K562 (cell line): Measurements from ENCODE around the gene KCNQ2. TPM values are rescaled to one million over a fixed set of nuclear protein-coding genes. Genes with fewer than 3 reads are reported as not detected.
A peak's percentile ranks its signal among the peaks of the same experiment; 100 is the strongest.

ENCODE experiments used
- BCL6 ChIP-seq: fragments of 250-450 bp; sonication (Bioruptor Pico); IDR thresholded peaks from 2 replicates; pipeline ENCODE4 v1.4.0; 2020
- BHLHE40 ChIP-seq: IDR thresholded peaks from 2 replicates; pipeline ENCODE4 v1.6.1; 2011; ENCODE audit warnings: low read length, improper control_type of control experiment
- BRD4 ChIP-seq: fragments of 200-600 bp; sonication (generic); IDR thresholded peaks from 2 replicates; pipeline ENCODE4 v1.6.1; 2017; ENCODE audit warnings: inconsistent platforms
- DACH1 ChIP-seq: fragments of 450-650 bp; IDR thresholded peaks from 2 replicates; pipeline ENCODE4 v1.6.1; 2018; ENCODE audit not compliant: partially characterized antibody
- DPF2 ChIP-seq: fragments of 450-650 bp; IDR thresholded peaks from 2 replicates; pipeline ENCODE4 v1.6.1; 2016
- EHMT2 ChIP-seq: fragments of 450-650 bp; IDR thresholded peaks from 2 replicates; pipeline ENCODE4 v1.6.1; 2018; ENCODE audit warnings: antibody characterized with exemption
- FOXJ3 ChIP-seq: sonication (generic); formaldehyde crosslinking; IDR thresholded peaks from 2 replicates; pipeline ENCODE4 v1.4.0; 2020; ENCODE audit warnings: mild to moderate bottlenecking, missing genetic modification reagents
- FOXK2 ChIP-seq, 2 experiments: fragments of 450-650 bp; IDR thresholded peaks in 1 of 2; conservative IDR thresholded peaks in 1 of 2; 2 replicates each; pipeline ENCODE4 v1.6.1; 2016; ENCODE audit warnings: low read depth in 2 of 2, mild to moderate bottlenecking in 1 of 2
- HCFC1 ChIP-seq: IDR thresholded peaks from 2 replicates; pipeline ENCODE4 v1.6.1; 2012; ENCODE audit warnings: low read depth, low read length, improper control_type of control experiment
- HDGF ChIP-seq: fragments of 450-650 bp; IDR thresholded peaks from 2 replicates; pipeline ENCODE4 v1.6.1; 2016
- KLF16 ChIP-seq: IDR thresholded peaks from 2 replicates; pipeline ENCODE4 v1.6.1; 2016; ENCODE audit warnings: antibody characterized with exemption
- PHF8 ChIP-seq: fragments of 200-600 bp; sonication (generic); IDR thresholded peaks from 2 replicates; pipeline ENCODE4 v1.6.1; 2012; ENCODE audit warnings: mixed run types, mild to moderate bottlenecking, inconsistent platforms, low read length, moderate library complexity, borderline replicate concordance
- POLR3G ChIP-seq: IDR thresholded peaks from 2 replicates; pipeline ENCODE4 v1.6.1; 2011; ENCODE audit not compliant: insufficient read length, insufficient replicate concordance; ENCODE audit errors: extremely low read depth
- RBM17 ChIP-seq: fragments of 200-400 bp; formaldehyde crosslinking; IDR thresholded peaks from 2 replicates; pipeline ENCODE4 v1.6.1; 2017; ENCODE audit warnings: low read depth, mild to moderate bottlenecking, low read length, borderline replicate concordance
- RUNX1 ChIP-seq: sonication (generic); IDR thresholded peaks from 2 replicates; pipeline ENCODE4 v1.6.1; 2016; ENCODE audit warnings: antibody characterized with exemption, low read depth
- SAFB2 ChIP-seq: fragments of 200-400 bp; formaldehyde crosslinking; IDR thresholded peaks from 2 replicates; pipeline ENCODE4 v1.6.1; 2018; ENCODE audit warnings: borderline replicate concordance, low read length, low read depth, moderate library complexity; ENCODE audit not compliant: severe bottlenecking
- SIN3A ChIP-seq, 2 experiments: fragments of 150-350 bp in 1 of 2; IDR thresholded peaks; 2 replicates each; pipeline ENCODE4 v1.6.1; 2011 to 2016; ENCODE audit warnings: borderline replicate concordance in 2 of 2, low read depth in 2 of 2, low read length in 2 of 2, mild to moderate bottlenecking in 2 of 2, moderate library complexity in 2 of 2; ENCODE audit not compliant: control insufficient read depth in 1 of 2
- SOX6 ChIP-seq: fragments of 450-650 bp; IDR thresholded peaks from 2 replicates; pipeline ENCODE4 v1.6.1; 2014; ENCODE audit warnings: mild to moderate bottlenecking
- SREBF2 ChIP-seq: sonication (generic); formaldehyde crosslinking; IDR thresholded peaks from 2 replicates; pipeline ENCODE4 v1.4.0; 2020; ENCODE audit warnings: mild to moderate bottlenecking, missing genetic modification reagents
- SRSF1 ChIP-seq: fragments of 200-400 bp; formaldehyde crosslinking; IDR thresholded peaks from 2 replicates; pipeline ENCODE4 v1.6.1; 2017; ENCODE audit warnings: mild to moderate bottlenecking, low read depth, low read length, moderate library complexity
- TCF7 ChIP-seq: sonication (generic); IDR thresholded peaks from 2 replicates; pipeline ENCODE4 v1.6.1; 2016; ENCODE audit warnings: antibody characterized with exemption, borderline replicate concordance
- TOE1 ChIP-seq, 2 experiments: fragments of 450-650 bp in 1 of 2; sonication (generic) in 1 of 2; formaldehyde crosslinking in 1 of 2; IDR thresholded peaks; 2 replicates each; pipeline versions ENCODE4 v1.7.1 to v1.8.0; 2016 to 2022; ENCODE audit warnings: borderline replicate concordance in 2 of 2, mild to moderate bottlenecking in 2 of 2, antibody characterized with exemption in 1 of 2, inconsistent platforms in 1 of 2, low read depth in 1 of 2, missing genetic modification reagents in 1 of 2, moderate library complexity in 1 of 2
- YBX1 ChIP-seq: fragments of 450-650 bp; IDR thresholded peaks from 2 replicates; pipeline ENCODE4 v1.7.1; 2016; ENCODE audit warnings: mild to moderate bottlenecking
- ZFP36 ChIP-seq: fragments of 150-350 bp; IDR thresholded peaks from 2 replicates; pipeline ENCODE4 v1.6.1; 2018; ENCODE audit warnings: low read length, low read depth; ENCODE audit not compliant: partially characterized antibody
- ZKSCAN8 ChIP-seq: fragments of 200-800 bp; sonication (Bioruptor generic); IDR thresholded peaks from 2 replicates; pipeline ENCODE4 v1.6.1; 2016; ENCODE audit warnings: missing genetic modification characterization, missing compliant biosample characterization
- ZNF24 ChIP-seq: fragments of 450-650 bp; IDR thresholded peaks from 2 replicates; pipeline ENCODE4 v1.6.1; 2016
- ZNF347 ChIP-seq: fragments of 450-650 bp; formaldehyde crosslinking; IDR thresholded peaks from 2 replicates; pipeline ENCODE4 v1.4.0; 2020; ENCODE audit warnings: low read depth, mild to moderate bottlenecking, moderate library complexity
- ZNF408 ChIP-seq: fragments of 250-450 bp; sonication (Bioruptor Pico); IDR thresholded peaks from 2 replicates; pipeline ENCODE4 v1.4.0; 2020; ENCODE audit warnings: low read depth, mild to moderate bottlenecking, moderate library complexity
- ZNF695 ChIP-seq: fragments of 450-650 bp; formaldehyde crosslinking; IDR thresholded peaks from 2 replicates; pipeline ENCODE4 v1.4.0; 2020; ENCODE audit warnings: mild to moderate bottlenecking, moderate library complexity
- polyA plus RNA-seq, 8 experiments: library from polyadenylated mRNA; depleted of rRNA in 4 of 8; stranded (reverse) in 5 of 8; unstranded in 3 of 8; fragments of >200 nt; fragmentation: Nextera tagmentation in 2 of 8; fragmentation: Illumina TruSeq in 1 of 8; extraction: Ambion mirVana in 2 of 8; extraction: Trizol in 1 of 8; gene quantifications; 2 replicates each; pipeline versions ENCODE4 v1.2.1 to v1.2.3, GENCODE V29; 2011 to 2014; ENCODE audit warnings: inconsistent platforms in 1 of 8, missing spikeins in 1 of 8
- total RNA-seq, 7 experiments: library from RNA; depleted of rRNA in 6 of 7; stranded (reverse); fragments of >200 nt in 6 of 7; fragmentation: Illumina TruSeq in 2 of 7; extraction: Trizol in 2 of 7; gene quantifications; 2 replicates each; pipeline versions ENCODE4 v1.2.1 to v1.2.3, GENCODE V29; 2011 to 2021; ENCODE audit warnings: low replicate concordance in 1 of 7
- TF ChIP-seq, protein P1 (sequence below): fragments of 450-650 bp; formaldehyde crosslinking; IDR thresholded peaks from 2 replicates; pipeline ENCODE4 v1.4.0; 2020; ENCODE audit warnings: mild to moderate bottlenecking, mixed read lengths

The KCNQ2 gene
- total and polyA plus RNA-seq, 9 of the 15 experiments (the other 6 are each of a cell fraction or from before 2014, with no cell fraction given) = 0.13 to 0.16 TPM; not detected in 7

DNA sequence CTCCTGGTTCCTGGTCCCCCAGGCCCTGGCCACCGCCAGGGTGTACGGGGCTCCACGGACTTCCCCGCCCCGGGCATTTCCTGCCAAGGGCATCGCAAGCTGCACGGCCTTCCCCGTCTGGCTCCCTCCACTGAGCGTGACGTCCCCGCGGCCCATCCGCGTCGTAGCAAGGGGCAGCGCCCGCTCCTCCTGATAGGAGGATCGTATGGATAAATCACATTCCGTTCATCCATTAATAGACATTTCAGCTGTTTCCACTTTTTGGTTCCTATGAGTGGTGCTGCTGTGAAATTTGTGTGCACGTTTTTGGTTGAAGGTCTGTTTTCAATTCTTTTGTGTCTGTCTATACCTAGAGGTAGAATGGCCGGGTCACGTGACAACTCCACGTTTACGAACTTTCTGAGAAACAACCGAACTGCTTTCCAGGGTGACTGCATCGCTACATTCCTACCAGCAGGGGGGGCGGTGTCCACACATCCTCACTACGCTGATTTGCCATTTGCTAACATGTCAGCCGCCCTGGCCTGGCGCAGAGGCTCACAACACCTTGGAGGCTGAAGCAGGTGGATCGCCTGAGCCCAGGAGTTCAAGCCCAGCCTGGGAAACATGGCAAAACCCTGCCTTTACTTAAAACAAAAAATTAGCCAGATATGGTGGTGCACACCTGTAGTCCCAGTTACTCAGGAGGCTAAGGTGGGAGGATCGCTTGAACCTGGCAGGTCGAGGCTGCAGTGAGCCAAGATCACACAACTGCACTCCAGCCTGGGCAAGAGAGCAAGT lies 37.7 kb downstream of the KCNQ2 start (continued):
- TF ChIP-seq RBM17 (no peak), BHLHE40 (peak; percentile 87), TCF7 (no peak), BCL6 (CRISPR knock-in tag) (no peak), ZKSCAN8 (no peak), YBX1 (no peak), HDGF (no peak), KLF16 (0 out of 2 replicates have a peak, but pooled peaks have one; percentile 41), SAFB2 (no peak), FOXK2 (conservative IDR thresholded peaks at IDR 0.05 in 1 of 2, IDR thresholded peaks at IDR 0.05 in 1 of 2; ENCODE audit: low read depth in 2 of 2) (peak; percentile 55 to 73; a peak in 3 of 4 replicates), HCFC1 (no peak), SRSF1 (no peak), SREBF2 (CRISPR knock-in tag) (no peak), BRD4 (no peak), ZNF24 (no peak), DPF2 (no peak), SIN3A (IDR thresholded peaks at IDR 0.05; ENCODE audit: borderline replicate concordance in 2 of 2, control insufficient read depth in 1 of 2, low read depth in 2 of 2, low read length in 2 of 2) (no peak), RUNX1 (no peak), PHF8 (no peak), ZNF347 (CRISPR knock-in tag) (no peak), EHMT2 (no peak), FOXJ3 (CRISPR knock-in tag) (no peak), POLR3G (no peak), ZFP36 (peak; percentile 10), DACH1 (no peak), TOE1 (IDR thresholded peaks at IDR 0.05; ENCODE audit: borderline replicate concordance) (peak; percentile 98), TOE1 (CRISPR knock-in tag; IDR thresholded peaks at IDR 0.05; ENCODE audit: borderline replicate concordance, low read depth) (no peak), ZNF695 (CRISPR knock-in tag) (no peak), ZNF408 (CRISPR knock-in tag) (no peak), SOX6 (peak; percentile 9; the same call in 1 of the 2 replicates)
- TF ChIP-seq, protein P1, sequence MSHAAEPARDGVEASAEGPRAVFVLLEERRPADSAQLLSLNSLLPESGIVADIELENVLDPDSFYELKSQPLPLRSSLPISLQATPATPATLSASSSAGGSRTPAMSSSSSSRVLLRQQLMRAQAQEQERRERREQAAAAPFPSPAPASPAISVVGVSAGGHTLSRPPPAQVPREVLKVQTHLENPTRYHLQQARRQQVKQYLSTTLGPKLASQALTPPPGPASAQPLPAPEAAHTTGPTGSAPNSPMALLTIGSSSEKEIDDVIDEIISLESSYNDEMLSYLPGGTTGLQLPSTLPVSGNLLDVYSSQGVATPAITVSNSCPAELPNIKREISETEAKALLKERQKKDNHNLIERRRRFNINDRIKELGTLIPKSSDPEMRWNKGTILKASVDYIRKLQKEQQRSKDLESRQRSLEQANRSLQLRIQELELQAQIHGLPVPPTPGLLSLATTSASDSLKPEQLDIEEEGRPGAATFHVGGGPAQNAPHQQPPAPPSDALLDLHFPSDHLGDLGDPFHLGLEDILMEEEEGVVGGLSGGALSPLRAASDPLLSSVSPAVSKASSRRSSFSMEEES = peak; percentile 98
